H1 (cell line): ENCODE data around the gene CLIP3. TPM values are rescaled to one million over a fixed set of nuclear protein-coding genes. Genes with fewer than 3 reads are reported as not detected.

Experiments used
- CTCF ChIA-PET: fragments of 300-600 bp; sonication (Branson Sonifier 250); formaldehyde crosslinking; loops from one replicate; lab custom pipeline; 2021; ENCODE audit not compliant: partially characterized antibody; lab: Charles Lee
- POLR2A ChIA-PET: fragments of 300-600 bp; sonication (Branson Sonifier 250); formaldehyde crosslinking; loops from one replicate; lab custom pipeline; 2021; ENCODE audit warnings: inconsistent platforms; ENCODE audit not compliant: partially characterized antibody; lab: Charles Lee
- DNase-seq, 2 experiments: peaks; one replicate each; pipeline versions ENCODE4 v3.0.0 to v3.0.0-alpha.2; 2010 to 2022; ENCODE audit warnings: low spot score in 2 of 2, low read depth in 1 of 2, mixed read lengths in 1 of 2
- FAIRE-seq: peaks from 2 replicates; lab custom pipeline; 2011; peaks lifted over from hg19 to GRCh38; lab: Jason Lieb, UNC
- H2AFZ ChIP-seq: 2 replicates; pipeline ENCODE4 v1.8.1; 2012; ENCODE audit warnings: low read length, inconsistent platforms
- H2AK5ac ChIP-seq: 2 replicates; pipeline ENCODE4 v1.6.1; 2013; ENCODE audit warnings: low read depth, low read length
- H2BK120ac ChIP-seq: replicated peaks from 2 replicates; pipeline ENCODE3; 2013; ENCODE audit warnings: low read depth, low read length, inconsistent platforms
- H2BK12ac ChIP-seq: 2 replicates; pipeline ENCODE4 v1.6.1; 2013; ENCODE audit warnings: low read depth, low read length
- H2BK15ac ChIP-seq: 2 replicates; pipeline ENCODE4 v1.6.1; 2013; ENCODE audit warnings: low read length
- H2BK20ac ChIP-seq: 2 replicates; pipeline ENCODE4 v1.6.1; 2013; ENCODE audit warnings: low read length
- H2BK5ac ChIP-seq: 2 replicates; pipeline ENCODE4 v1.6.1; 2013; ENCODE audit warnings: low read depth, low read length
- H3K14ac ChIP-seq: 2 replicates; pipeline ENCODE4 v1.6.1; 2013; ENCODE audit warnings: inconsistent platforms; ENCODE audit not compliant: insufficient read length
- H3K18ac ChIP-seq: 2 replicates; pipeline ENCODE4 v1.6.1; 2013; ENCODE audit warnings: low read length; ENCODE audit errors: extremely low read depth
- H3K23ac ChIP-seq: 2 replicates; pipeline ENCODE4 v1.6.1; 2013; ENCODE audit warnings: inconsistent platforms; ENCODE audit not compliant: insufficient read length
- H3K23me2 ChIP-seq: 2 replicates; pipeline ENCODE4 v1.6.1; 2013; ENCODE audit warnings: low read depth, low read length
- H3K27ac ChIP-seq: 2 replicates; pipeline ENCODE4 v1.6.1; 2011; ENCODE audit warnings: low read depth, low read length, inconsistent platforms
- H3K27me3 ChIP-seq, 4 experiments: replicated peaks in 1 of 4; 1 replicate in 1 of 4; 2 replicates in 3 of 4; pipeline versions ENCODE4 v1.6.1 to v1.8.1; 2011 to 2013; ENCODE audit warnings: low read length in 3 of 4, mild to moderate bottlenecking in 3 of 4, inconsistent platforms in 2 of 4, mixed read lengths in 2 of 4, moderate library complexity in 1 of 4; ENCODE audit not compliant: control insufficient read depth in 3 of 4, insufficient read depth in 3 of 4; ENCODE audit errors: extremely low read depth in 1 of 4
- H3K36me3 ChIP-seq, 4 experiments: 2 replicates each; pipeline versions ENCODE4 v1.6.1 to v1.8.1; 2011 to 2013; ENCODE audit warnings: mild to moderate bottlenecking in 4 of 4, low read length in 3 of 4, moderate library complexity in 2 of 4, control low read depth in 1 of 4, inconsistent platforms in 1 of 4; ENCODE audit not compliant: insufficient read depth in 4 of 4, control insufficient read depth in 2 of 4
- H3K4ac ChIP-seq: replicated peaks from 2 replicates; pipeline ENCODE3; 2013; ENCODE audit warnings: low read length, low read depth, mixed read lengths, inconsistent platforms; ENCODE audit not compliant: insufficient read length
- H3K4me1 ChIP-seq, 4 experiments: replicated peaks in 1 of 4; 1 replicate in 1 of 4; 2 replicates in 3 of 4; pipeline versions ENCODE4 v1.6.1 to v1.8.1; 2011 to 2013; ENCODE audit warnings: low read length in 3 of 4, inconsistent platforms in 2 of 4, mixed read lengths in 1 of 4; ENCODE audit not compliant: insufficient read depth in 4 of 4, control insufficient read depth in 3 of 4
- H3K4me2 ChIP-seq, 2 experiments: 2 replicates each; pipeline versions ENCODE4 v1.6.1 to v1.8.1; 2011 to 2013; ENCODE audit warnings: low read depth in 2 of 2, low read length in 2 of 2, control low read depth in 1 of 2, inconsistent platforms in 1 of 2, mild to moderate bottlenecking in 1 of 2; ENCODE audit not compliant: insufficient read depth in 1 of 2
- H3K4me3 ChIP-seq, 4 experiments: fragments of 200-600, 300-600 bp in 1 of 4; sonication (generic), shearing (Covaris generic), sonication (Bioruptor Twin) in 1 of 4; 2 replicates each; pipeline versions ENCODE4 v1.5.1 to v1.8.1; 2011 to 2016; ENCODE audit warnings: low read length in 4 of 4, low read depth in 3 of 4, control low read depth in 2 of 4, inconsistent platforms in 2 of 4, mild to moderate bottlenecking in 2 of 4, mixed read lengths in 1 of 4, moderate library complexity in 1 of 4; ENCODE audit not compliant: insufficient read depth in 2 of 4; ENCODE audit errors: extremely low read depth in 1 of 4
- H3K56ac ChIP-seq: replicated peaks from 2 replicates; pipeline ENCODE3; 2013; ENCODE audit warnings: low read depth, mild to moderate bottlenecking, mixed read lengths, low read length, inconsistent platforms; ENCODE audit not compliant: insufficient read length
- H3K79me1 ChIP-seq: 2 replicates; pipeline ENCODE4 v1.6.1; 2013; ENCODE audit warnings: low read depth, low read length, control low read depth
- H3K79me2 ChIP-seq, 2 experiments: 2 replicates each; pipeline versions ENCODE4 v1.6.1 to v1.8.1; 2012 to 2013; ENCODE audit warnings: low read length in 2 of 2, mild to moderate bottlenecking in 2 of 2, inconsistent platforms in 1 of 2; ENCODE audit not compliant: insufficient read depth in 2 of 2, control insufficient read depth in 1 of 2
- H3K9ac ChIP-seq, 4 experiments: replicated peaks in 1 of 4; 1 replicate in 1 of 4; 2 replicates in 3 of 4; pipeline versions ENCODE4 v1.6.1 to v1.8.1; 2011 to 2013; ENCODE audit warnings: low read depth in 3 of 4, low read length in 3 of 4, control low read depth in 2 of 4, mild to moderate bottlenecking in 2 of 4, moderate library complexity in 2 of 4, inconsistent platforms in 1 of 4; ENCODE audit errors: extremely low read depth in 1 of 4
- H3K9me3 ChIP-seq, 2 experiments: 2 replicates each; pipeline versions ENCODE4 v1.6.1 to v1.8.1; 2012 to 2013; ENCODE audit warnings: mild to moderate bottlenecking in 2 of 2, moderate library complexity in 2 of 2, control low read depth in 1 of 2, inconsistent platforms in 1 of 2, low read depth in 1 of 2, low read length in 1 of 2, mixed read lengths in 1 of 2; ENCODE audit not compliant: insufficient read depth in 2 of 2
- H4K20me1 ChIP-seq, 2 experiments: replicated peaks in 1 of 2; 2 replicates each; pipeline versions ENCODE3 to v1.8.1; 2011 to 2013; ENCODE audit warnings: inconsistent platforms in 2 of 2, low read length in 2 of 2, mild to moderate bottlenecking in 1 of 2; ENCODE audit not compliant: insufficient read depth in 2 of 2, control insufficient read depth in 1 of 2
- H4K5ac ChIP-seq: 2 replicates; pipeline ENCODE4 v1.6.1; 2013; ENCODE audit warnings: low read length, low read depth, mixed read lengths, inconsistent platforms; ENCODE audit not compliant: insufficient read length
- H4K8ac ChIP-seq: 2 replicates; pipeline ENCODE4 v1.8.0; 2013; ENCODE audit warnings: mild to moderate bottlenecking, moderate library complexity, low read length, inconsistent platforms; ENCODE audit not compliant: insufficient read depth; ENCODE audit errors: extremely low read depth
- H4K91ac ChIP-seq: replicated peaks from 2 replicates; pipeline ENCODE3; 2013; ENCODE audit warnings: low read length, mixed read lengths, inconsistent platforms; ENCODE audit not compliant: insufficient read length
- CHD1 ChIP-seq: IDR thresholded peaks from 2 replicates; pipeline ENCODE4 v1.6.1; 2012; ENCODE audit warnings: low read depth, low read length, improper control_type of control experiment
- CHD2 ChIP-seq: IDR thresholded peaks from 2 replicates; pipeline ENCODE4 v1.6.1; 2012; ENCODE audit warnings: low read length, improper control_type of control experiment
- EGR1 ChIP-seq: IDR thresholded peaks from 2 replicates; pipeline ENCODE4 v1.6.1; 2011; ENCODE audit warnings: low read depth, low read length, borderline replicate concordance
- EZH2 ChIP-seq: fragments of 200-600 bp; sonication (generic); IDR thresholded peaks from 2 replicates; pipeline ENCODE4 v1.7.1; 2012; ENCODE audit warnings: low read depth, mild to moderate bottlenecking, moderate library complexity, low read length, inconsistent platforms; ENCODE audit not compliant: severe bottlenecking
- GTF2F1 ChIP-seq: IDR thresholded peaks from 2 replicates; pipeline ENCODE4 v1.6.1; 2012; ENCODE audit warnings: low read depth, low read length, improper control_type of control experiment, borderline replicate concordance
- MAX ChIP-seq: IDR thresholded peaks from 2 replicates; pipeline ENCODE4 v1.6.1; 2012; ENCODE audit warnings: inconsistent platforms
- PHF8 ChIP-seq: fragments of 200-600 bp; sonication (generic); conservative IDR thresholded peaks from 2 replicates; pipeline ENCODE4 v1.7.1; 2012; ENCODE audit warnings: low read depth, mild to moderate bottlenecking, inconsistent platforms, low read length, moderate library complexity
- POLR2A ChIP-seq, 2 experiments: IDR thresholded peaks; 1 replicate in 1 of 2; 2 replicates in 1 of 2; pipeline ENCODE4 v1.6.1; 2011; ENCODE audit warnings: low read depth in 2 of 2, low read length in 2 of 2, mild to moderate bottlenecking in 2 of 2; ENCODE audit errors: control extremely low read depth in 1 of 2
- RAD21 ChIP-seq, 2 experiments: IDR thresholded peaks in 1 of 2; conservative IDR thresholded peaks in 1 of 2; 2 replicates each; pipeline ENCODE4 v1.6.1; 2011; ENCODE audit warnings: low read depth in 2 of 2, low read length in 2 of 2, improper control_type of control experiment in 1 of 2, inconsistent platforms in 1 of 2, mild to moderate bottlenecking in 1 of 2, moderate library complexity in 1 of 2
- TAF1 ChIP-seq: IDR thresholded peaks from 2 replicates; pipeline ENCODE4 v1.6.1; 2011; ENCODE audit warnings: mild to moderate bottlenecking, low read depth, low read length
- WGBS, 2 experiments: shearing (Covaris generic) in 1 of 2; methylation state at CpG; one replicate each; pipeline versions ENCODE4 v1.1.6 to v1.1.7; 2013 to 2015; ENCODE audit warnings: low lambda C conversion rate in 2 of 2, mixed read lengths in 2 of 2, inconsistent platforms in 1 of 2, low coverage in 1 of 2, missing lambda C conversion rate in 1 of 2; ENCODE audit not compliant: insufficient replicate concordance in 2 of 2, insufficient coverage in 1 of 2, insufficient read length in 1 of 2; ENCODE audit errors: extremely low coverage in 1 of 2, missing lambda C conversion rate in 1 of 2; 5-methylcytosine and 5-hydroxymethylcytosine counted together
- polyA plus RNA-seq, 7 experiments: library from polyadenylated mRNA; depleted of rRNA in 3 of 7; stranded (reverse) in 5 of 7; unstranded in 2 of 7; fragments of >200 nt in 5 of 7; fragments of 200-250 nt in 2 of 7; gene quantifications; 1 replicate in 5 of 7; 2 replicates in 1 of 7; 4 replicates in 1 of 7; pipeline versions ENCODE4 v1.2.1 to v1.2.3, GENCODE V29; 2011 to 2013; ENCODE audit warnings: missing spikeins in 2 of 7, mixed read lengths in 2 of 7
- total RNA-seq: library from RNA; stranded (reverse); fragmentation: NEBNext Ultra II Directional; extraction: Animal tissue kit (Norgen Biotek cat#: 25700); gene quantifications from 2 replicates; pipeline ENCODE4 v1.2.1, GENCODE V29; 2021
- TF ChIP-seq, protein P1 (sequence below): IDR thresholded peaks from 2 replicates; pipeline ENCODE4 v1.6.1; 2012; ENCODE audit warnings: low read length, inconsistent platforms

Gene CLIP3
- total and polyA plus RNA-seq, 2 of the 8 experiments (the other 6 are each of a cell fraction or from before 2014, with no cell fraction given) = 5.9 to 21.7 TPM

GRCh38 chr19:35978271-35978670, 54.4 kb downstream of the CLIP3 start:
- Histone ChIP-seq H4K91ac (no peak overlapping the region), H2BK5ac (no peak overlapping the region; the same call in 1 of the 2 replicates), H3K79me2 (no peaks in the 10 kb centered on the region), H2BK15ac (0 out of 2 replicates have a peak overlapping the region, but pooled peaks have one; percentile 61), H3K4me3 (no peak overlapping the region), H2BK12ac (no peak overlapping the region), H3K27me3 (peaks cover 0 to 3% (median under 1%) of the 10 kb centered on the region in 4 experiments; a peak in 2 of 7 replicates), H3K9me3 (no peaks in the 10 kb centered on the region), H2BK120ac (no peak overlapping the region), H2AFZ (no peak overlapping the region), H3K36me3 (no peaks in the 10 kb centered on the region), H3K18ac (peak overlapping the region; percentile 19; the same call in 1 of the 2 replicates), H4K5ac (no peak overlapping the region), H3K56ac (no peak overlapping the region), H3K9ac (no peak overlapping the region), H3K23me2 (no peaks in the 10 kb centered on the region; the same call in 1 of the 2 replicates), H4K20me1 (peaks cover 0 to 5% of the 10 kb centered on the region in 2 experiments), H3K23ac (no peak overlapping the region), H3K14ac (no peak overlapping the region), H2AK5ac (no peak overlapping the region), H3K4me2 (no peak overlapping the region), H4K8ac (no peak overlapping the region), H3K27ac (no peak overlapping the region), H2BK20ac (no peak overlapping the region), H3K4me1 (peaks cover 0 to 6% (median 1%) of the 10 kb centered on the region in 4 experiments; a peak in 6 of 7 replicates), H3K79me1 (no peaks in the 10 kb centered on the region), H3K4ac (no peak overlapping the region)
- POLR2A ChIA-PET = interaction anchor here (1.5 kb wide), 1 partner anchor 15 kb away, joined by 3 read pairs; no protein-coding TSS in a partner anchor
- CTCF ChIA-PET = interaction anchor here (0.9 to 5.4 kb wide), 10 partner anchors 8 to 102 kb away, joined by 3 to 47 read pairs (median 4); partner anchors contain the start of gene SDHAF1
- DNase-seq (no peak), FAIRE-seq (no peak)
- 69% methylated on average over 5 of the region's 5 CpGs; no CpG with 5 or more reads in 1 of the 2 experiments for WGBS, 2 experiments
- TF ChIP-seq EGR1 = no peak
- TF ChIP-seq RAD21 (IDR thresholded peaks at IDR 0.05 in 1 of 2, conservative IDR thresholded peaks at IDR 0.05 in 1 of 2; ENCODE audit: low read depth in 2 of 2, low read length in 2 of 2) = no peak
- no peak for TF ChIP-seq GTF2F1
- no peak for TF ChIP-seq EZH2
- TF ChIP-seq PHF8 = no peak
- TF ChIP-seq MAX = no peak
- TF ChIP-seq, protein P1, sequence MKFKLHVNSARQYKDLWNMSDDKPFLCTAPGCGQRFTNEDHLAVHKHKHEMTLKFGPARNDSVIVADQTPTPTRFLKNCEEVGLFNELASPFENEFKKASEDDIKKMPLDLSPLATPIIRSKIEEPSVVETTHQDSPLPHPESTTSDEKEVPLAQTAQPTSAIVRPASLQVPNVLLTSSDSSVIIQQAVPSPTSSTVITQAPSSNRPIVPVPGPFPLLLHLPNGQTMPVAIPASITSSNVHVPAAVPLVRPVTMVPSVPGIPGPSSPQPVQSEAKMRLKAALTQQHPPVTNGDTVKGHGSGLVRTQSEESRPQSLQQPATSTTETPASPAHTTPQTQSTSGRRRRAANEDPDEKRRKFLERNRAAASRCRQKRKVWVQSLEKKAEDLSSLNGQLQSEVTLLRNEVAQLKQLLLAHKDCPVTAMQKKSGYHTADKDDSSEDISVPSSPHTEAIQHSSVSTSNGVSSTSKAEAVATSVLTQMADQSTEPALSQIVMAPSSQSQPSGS = no peak
- no peak for TF ChIP-seq CHD2
- TF ChIP-seq POLR2A (IDR thresholded peaks at IDR 0.05; ENCODE audit: control extremely low read depth in 1 of 2, low read depth in 2 of 2, low read length in 2 of 2) = no peak
- TF ChIP-seq TAF1 = no peak
- TF ChIP-seq CHD1 = no peak
